ENCODE measurements around the gene DNAH14. TPM values are rescaled to one million over a fixed set of nuclear protein-coding genes. Genes with fewer than 3 reads are reported as not detected.
"Not testable (repeated sequence)": the region's sequence is repeated elsewhere in the genome, so short reads cannot be mapped to it uniquely, and the experiment has no call there.

The DNAH14 gene
- total and polyA plus RNA-seq, 2 of the 4 experiments (the other 2 are of a cell fraction), result 2.7 to 3.6 TPM

DNA sequence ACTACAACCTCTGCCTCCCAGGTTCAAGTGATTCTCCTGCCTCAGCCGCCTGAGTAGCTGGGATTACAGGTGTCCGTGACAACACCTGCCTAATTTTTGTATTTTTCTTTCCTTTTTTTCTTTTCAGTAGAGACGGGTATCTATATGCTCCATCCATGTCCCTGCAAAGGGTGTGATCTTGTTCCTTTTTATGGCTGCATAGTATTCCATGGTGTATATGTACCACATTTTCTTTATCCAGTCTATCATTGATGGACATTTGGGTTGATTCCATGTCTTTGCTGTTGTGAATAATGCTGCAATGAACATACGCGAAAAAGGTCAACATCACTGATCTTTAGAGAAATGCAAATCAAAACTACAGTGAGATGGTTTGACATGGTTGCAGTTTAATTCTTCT, 62.1 kb downstream of the DNAH14 start:
- H4K5ac ChIP-seq (ENCODE audit: low read depth, low read length); H4K20me1 ChIP-seq (ENCODE audit: insufficient read depth, low read length); H4K91ac ChIP-seq (ENCODE audit: insufficient read depth, low read depth, low read length); dilution Hi-C loops (cut with HindIII; ENCODE audit: low sequenced_read_pairs, unreplicated experiment); H2BK20ac ChIP-seq (ENCODE audit: low read depth, low read length); H3K27me3 ChIP-seq (ENCODE audit: control insufficient read depth, insufficient read depth, low read length); H3K36me3 ChIP-seq (ENCODE audit: control insufficient read depth, insufficient read depth, low read length); H3K9ac ChIP-seq (ENCODE audit: low read depth, low read length); H3K4ac ChIP-seq (ENCODE audit: low read depth, low read length); CTCF ChIA-PET; H4K8ac ChIP-seq (ENCODE audit: low read depth in 2 of 2, low read length in 2 of 2); intact Hi-C loops (cut with micrococcal nuclease); DNase-seq; H2AK5ac ChIP-seq (ENCODE audit: low read depth, low read length); H2BK15ac ChIP-seq (ENCODE audit: low read depth, low read length); H3K79me1 ChIP-seq (ENCODE audit: low read depth in 1 of 2, low read length in 2 of 2); H2AK9ac ChIP-seq (replicated peaks; ENCODE audit: low read depth, low read length, poor library complexity); H3K56ac ChIP-seq (ENCODE audit: extremely low read depth, insufficient read depth, low read length); H3K23ac ChIP-seq (ENCODE audit: low read depth, low read length); H3K4me2 ChIP-seq (ENCODE audit: low read depth, low read length); H3K4me3 ChIP-seq (ENCODE audit: insufficient read depth, low read depth, low read length); POLR2A ChIA-PET (ENCODE audit: unreplicated experiment); H3K4me1 ChIP-seq (ENCODE audit: control insufficient read depth, insufficient read depth, low read length); H3K27ac ChIP-seq (ENCODE audit: insufficient read depth, low read length); in situ Hi-C loops (cut with MboI; ENCODE audit: low sequenced_read_pairs); H3K9me3 ChIP-seq (ENCODE audit: control insufficient read depth, insufficient read depth, low read length); H3K9me1 ChIP-seq (ENCODE audit: insufficient read depth, low read length); H2BK120ac ChIP-seq (ENCODE audit: low read depth, low read length); BruUV-seq (replicated peaks); H3K18ac ChIP-seq (ENCODE audit: low read depth, low read length); H2BK5ac ChIP-seq (ENCODE audit: low read depth, low read length, poor library complexity, severe bottlenecking); H2AFZ ChIP-seq (replicated peaks; ENCODE audit: low read length, poor library complexity); H3K14ac ChIP-seq (replicated peaks; ENCODE audit: low read depth, low read length); ATAC-seq (ENCODE audit: low read depth): not testable (repeated sequence)
- no CpG with 5 or more reads among the region's 5 CpGs for WGBS, 2 experiments (ENCODE audit: extremely low coverage in 2 of 2, insufficient read length in 1 of 2)

Measured in IMR-90 (cell line).